ENCODE measurements around the gene TMEM52. TPM values are rescaled to one million over a fixed set of nuclear protein-coding genes. Genes with fewer than 3 reads are reported as not detected.

TMEM52 gene
- total and polyA plus RNA-seq, 2 of the 8 experiments (the other 6 are each of a cell fraction or from before 2014, with no cell fraction given) = 14.6 to 30.2 TPM

GRCh38 chr1:1948783-1949182 is 29.7 kb upstream of the TMEM52 start:
- Histone ChIP-seq H3K79me2 (ENCODE audit: control insufficient read depth in 1 of 2, insufficient read depth in 2 of 2, low read length in 2 of 2) (no peaks in the 10 kb centered on the region), H4K91ac (replicated peaks; ENCODE audit: insufficient read length, low read length) (no peak overlapping the region), H3K4me2 (ENCODE audit: insufficient read depth in 1 of 2, low read depth in 2 of 2, low read length in 2 of 2) (no peak overlapping the region), H3K56ac (replicated peaks; ENCODE audit: insufficient read length, low read depth, low read length) (no peak overlapping the region), H2AK5ac (ENCODE audit: low read depth, low read length) (no peak overlapping the region), H3K27me3 (replicated peaks in 1 of 4; ENCODE audit: control insufficient read depth in 3 of 4, extremely low read depth in 1 of 4, insufficient read depth in 3 of 4, low read length in 3 of 4) (no peaks in the 10 kb centered on the region), H2BK12ac (ENCODE audit: low read depth, low read length) (no peak overlapping the region), H3K23me2 (ENCODE audit: low read depth, low read length) (peaks cover 3% of the 10 kb centered on the region; the same call in 1 of the 2 replicates), H2BK120ac (replicated peaks; ENCODE audit: low read depth, low read length) (no peak overlapping the region), H2BK15ac (ENCODE audit: low read length) (no peak overlapping the region), H3K27ac (ENCODE audit: low read depth, low read length) (no peak overlapping the region), H3K4me3 (ENCODE audit: extremely low read depth in 1 of 4, insufficient read depth in 2 of 4, low read depth in 3 of 4, low read length in 4 of 4) (no peak overlapping the region), H3K9ac (replicated peaks in 1 of 4; ENCODE audit: extremely low read depth in 1 of 4, low read depth in 3 of 4, low read length in 3 of 4) (no peak overlapping the region), H3K23ac (ENCODE audit: insufficient read length) (no peak overlapping the region), H3K14ac (ENCODE audit: insufficient read length) (no peak overlapping the region), H3K36me3 (ENCODE audit: control insufficient read depth in 2 of 4, insufficient read depth in 4 of 4, low read length in 3 of 4) (no peaks in the 10 kb centered on the region; a peak in 1 of 8 replicates), H4K8ac (ENCODE audit: extremely low read depth, insufficient read depth, low read length) (no peak overlapping the region), H2BK5ac (ENCODE audit: low read depth, low read length) (no peak overlapping the region), H2AFZ (ENCODE audit: low read length) (no peak overlapping the region), H3K4ac (replicated peaks; ENCODE audit: insufficient read length, low read depth, low read length) (no peak overlapping the region), H3K79me1 (ENCODE audit: low read depth, low read length) (no peaks in the 10 kb centered on the region), H3K4me1 (replicated peaks in 1 of 4; ENCODE audit: control insufficient read depth in 3 of 4, insufficient read depth in 4 of 4, low read length in 3 of 4) (peaks cover 0 to 2% (median 0%) of the 10 kb centered on the region in 4 experiments; a peak in 2 of 7 replicates), H3K9me3 (ENCODE audit: insufficient read depth in 2 of 2, low read depth in 1 of 2, low read length in 1 of 2) (no peaks in the 10 kb centered on the region), H3K18ac (ENCODE audit: extremely low read depth, low read length) (no peak overlapping the region), H4K5ac (ENCODE audit: insufficient read length, low read depth, low read length) (no peak overlapping the region), H4K20me1 (replicated peaks in 1 of 2; ENCODE audit: control insufficient read depth in 1 of 2, insufficient read depth in 2 of 2, low read length in 2 of 2) (no peaks in the 10 kb centered on the region), H2BK20ac (ENCODE audit: low read length) (no peak overlapping the region)
- no peak for DNase-seq (ENCODE audit: low read depth in 1 of 2, low spot score in 2 of 2)
- ChIA-PET CTCF (ENCODE audit: partially characterized antibody) (interaction anchor here (5.3 to 9.3 kb wide), 2 partner anchors 11 to 94 kb away, joined by 29 to 145 read pairs; no protein-coding TSS in a partner anchor), POLR2A (ENCODE audit: partially characterized antibody) (interaction anchor here (1.0 kb wide), 1 partner anchor 19 kb away, joined by 3 read pairs; no protein-coding TSS in a partner anchor)
- no peak for FAIRE-seq
- WGBS, 2 experiments (ENCODE audit: extremely low coverage in 1 of 2, insufficient coverage in 1 of 2, insufficient read length in 1 of 2, insufficient replicate concordance in 2 of 2, low coverage in 1 of 2, low lambda C conversion rate in 2 of 2, missing lambda C conversion rate in 1 of 2) = no CpG with 5 or more reads among the region's 1 CpG
- TF ChIP-seq GTF2F1 (IDR thresholded peaks at IDR 0.05; ENCODE audit: borderline replicate concordance, low read depth, low read length) (no peak), PHF8 (conservative IDR thresholded peaks at IDR 0.05; ENCODE audit: low read depth, low read length) (no peak), NRF1 (IDR thresholded peaks at IDR 0.05; ENCODE audit: low read depth, low read length) (no peak)

All from H1 (cell line).